ENCODE data around the gene CXCL9.

The CXCL9 gene

GRCh38 chr4:75953509-75953908 is 53.8 kb downstream of the CXCL9 start:
- Histone ChIP-seq H3K36me3 (ENCODE audit: insufficient read depth, low read length) (peaks cover 86% of the 10 kb centered on the region), H3K27ac (ENCODE audit: low read depth, low read length, poor library complexity, severe bottlenecking) (no peak overlapping the region), H3K4me2 (ENCODE audit: low read length) (no peak overlapping the region), H4K20me1 (ENCODE audit: insufficient read depth, low read length) (no peaks in the 10 kb centered on the region), H3K9me3 (ENCODE audit: low read length) (no peaks in the 10 kb centered on the region), H3K79me2 (ENCODE audit: insufficient read depth, low read length) (no peaks in the 10 kb centered on the region), H3K27me3 (ENCODE audit: insufficient read depth, low read length) (no peaks in the 10 kb centered on the region), H3K4me1 (ENCODE audit: insufficient read depth, low read length, severe bottlenecking) (peaks cover 6% of the 10 kb centered on the region), H3K9ac (ENCODE audit: low read length) (no peak overlapping the region), H3K4me3 (ENCODE audit: low read depth, low read length, poor library complexity, severe bottlenecking) (no peak overlapping the region), H2AFZ (ENCODE audit: low read length) (no peak overlapping the region), H3F3A (ENCODE audit: insufficient read depth, low read length) (no peaks in the 10 kb centered on the region), H3K9me2 (ENCODE audit: low read depth, low read length) (no peaks in the 10 kb centered on the region)
- TF ChIP-seq EZH2 (IDR thresholded peaks at IDR 0.05; ENCODE audit: borderline replicate concordance, low read length): no peak
